Adrenal gland (tissue), 12 donors: ENCODE measurements around the gene MPEG1. TPM values are rescaled to one million over a fixed set of nuclear protein-coding genes. Genes with fewer than 3 reads are reported as not detected.

Experiments
- DNase-seq, 7 donors: peaks; one replicate each; pipeline ENCODE4 v3.0.0-alpha.2; 2019 to 2020
- H3K27ac ChIP-seq, 5 donors: fragments of 200-600 bp; sonication (generic) in 4 of 5; 1 replicate in 3 of 5; 2 replicates in 2 of 5; pipeline versions ENCODE4 v1.5.1 to v1.8.0; 2016 to 2020; ENCODE audit warnings: mild to moderate bottlenecking in 1 of 5
- H3K27me3 ChIP-seq: fragments of 200-600 bp; 2 replicates; pipeline ENCODE4 v1.8.0; 2021
- H3K36me3 ChIP-seq, 2 donors: fragments of 200-600 bp; replicated peaks in 1 of 2; 1 replicate in 1 of 2; 2 replicates in 1 of 2; pipeline versions ENCODE4 v1.5.1 to v1.8.0; 2018 to 2022
- H3K4me1 ChIP-seq, 2 donors: fragments of 200-600 bp; replicated peaks in 1 of 2; 1 replicate in 1 of 2; 2 replicates in 1 of 2; pipeline versions ENCODE4 v1.5.1 to v1.8.0; 2018 to 2021
- H3K4me3 ChIP-seq, 4 donors: fragments of 200-600 bp; sonication (generic) in 3 of 4; one replicate each; pipeline ENCODE4 v1.5.1; 2016 to 2018
- H3K9me3 ChIP-seq, 3 donors: fragments of 200-600 bp; sonication (generic) in 1 of 3; replicated peaks in 1 of 3; 1 replicate in 2 of 3; 2 replicates in 1 of 3; pipeline versions ENCODE4 v1.5.1 to v1.8.0; 2016 to 2021
- CTCF ChIP-seq, 6 experiments: fragments of 450-650 bp in 4 of 6; fragments of 200-600 bp in 2 of 6; sonication (generic) in 1 of 6; IDR thresholded peaks; 1 replicate in 5 of 6; 2 replicates in 1 of 6; pipeline versions ENCODE4 v1.5.1 to v1.8.0; 2016 to 2021; ENCODE audit warnings: antibody characterized with exemption in 6 of 6, mild to moderate bottlenecking in 2 of 6, moderate library complexity in 1 of 6
- POLR2A ChIP-seq, 2 donors: fragments of 450-650 bp; IDR thresholded peaks; one replicate each; pipeline ENCODE4 v1.6.1; 2017; ENCODE audit warnings: antibody characterized with exemption in 2 of 2, mild to moderate bottlenecking in 2 of 2, moderate library complexity in 1 of 2
- WGBS, 4 donors: extraction: QIAGEN DNeasy Blood & Tissue Kit in 2 of 4; methylation state at CpG; one replicate each; pipeline versions ENCODE4 v1.1.5 to v1.1.7; 2013 to 2017; 5-methylcytosine and 5-hydroxymethylcytosine counted together
- intact Hi-C, 2 donors: fragments of 100-400 bp; cut with DNase I; formaldehyde crosslinking; loops; one replicate each; pipeline versions ENCODE4 v1.14.1 to v1.15.0; 2022 to 2023
- polyA plus RNA-seq, 3 donors: library from polyadenylated mRNA; stranded (reverse); fragments of 200-250 nt in 2 of 3; fragments of 350-450 nt in 1 of 3; fragmentation: Illumina TruSeq in 1 of 3; extraction: RNeasy Lipid Tissue Mini Kit (QIAGEN cat#74804) in 1 of 3; gene quantifications; one replicate each; pipeline ENCODE4 v1.2.3, GENCODE V29; 2013 to 2014
- total RNA-seq, 9 donors: library from RNA; depleted of rRNA in 4 of 9; stranded (reverse); fragments of >200 nt in 4 of 9; fragments of 120-200 nt in 1 of 9; fragmentation: NEBNext Ultra II Directional in 1 of 9; extraction: Animal tissue kit (Norgen Biotek cat#: 25700) in 1 of 9; gene quantifications; one replicate each; pipeline versions ENCODE4 v1.1.0 to v1.2.4, GENCODE V29; 2013 to 2023
- donor health status: healthy with polysubstance abuse.
- donor health status: Bipolar disorder and iron deficiency.
- donor health status: DM: yes; HTN: yes; CAD: no.
- donor health status: DM: no; HTN: no; CAD: no.
- donor health status: DM: no; HTN: no; CAD: no.
- donor health status: DM: yes; HTN: yes; CAD: no.

The MPEG1 gene
- total and polyA plus RNA-seq, 12 donors: 4.5 to 54.8 (median 24.0) TPM

DNA sequence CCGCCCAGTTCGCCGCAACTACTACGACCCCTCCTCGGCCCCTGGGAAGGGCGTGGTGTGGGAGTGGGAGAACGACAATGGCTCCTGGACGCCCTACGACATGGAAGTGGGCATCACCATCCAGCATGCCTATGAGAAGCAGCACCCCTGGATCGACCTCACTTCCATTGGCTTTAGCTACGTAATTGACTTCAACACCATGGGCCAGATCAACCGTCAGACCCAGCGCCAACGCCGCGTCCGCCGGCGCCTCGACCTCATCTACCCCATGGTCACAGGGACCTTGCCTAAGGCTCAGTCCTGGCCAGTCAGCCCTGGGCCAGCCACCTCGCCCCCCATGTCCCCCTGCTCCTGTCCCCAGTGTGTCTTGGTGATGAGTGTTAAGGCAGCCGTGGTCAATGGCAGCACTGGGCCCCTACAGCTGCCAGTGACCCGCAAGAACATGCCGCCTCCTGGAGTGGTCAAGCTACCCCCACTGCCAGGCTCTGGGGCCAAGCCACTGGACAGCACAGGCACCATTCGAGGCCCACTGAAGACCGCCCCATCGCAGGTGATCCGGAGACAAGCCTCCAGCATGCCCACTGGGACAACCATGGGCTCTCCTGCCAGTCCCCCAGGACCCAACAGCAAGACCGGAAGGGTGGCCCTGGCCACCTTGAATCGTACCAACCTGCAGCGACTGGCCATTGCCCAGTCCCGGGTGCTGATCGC is 30.8 kb downstream of the MPEG1 start:
- peaks cover 0 to 5% of the 10 kb centered on the region in 2 donors for H3K36me3 ChIP-seq
- H3K4me3 ChIP-seq: no peak overlapping the region
- H3K27me3 ChIP-seq: no peaks in the 10 kb centered on the region
- TF ChIP-seq CTCF (IDR thresholded peaks at IDR 0.05) (no peak), POLR2A (IDR thresholded peaks at IDR 0.05) (no peak)
- H3K9me3 ChIP-seq: no peaks in the 10 kb centered on the region
- intact Hi-C loops: loop anchor here in 1 of 2 donors (10.0 kb wide), 1 partner anchor 103 kb away; no protein-coding TSS in a partner anchor
- no peak for DNase-seq
- H3K4me1 ChIP-seq: no peaks in the 10 kb centered on the region
- 89 to 93% (median 92%) methylated on average over 27 to 33 of the region's 33 CpGs for WGBS, 4 donors
- no peak overlapping the region for H3K27ac ChIP-seq

GRCh38 chr11:59180907-59181306 is 31.8 kb downstream of the MPEG1 start:
- Histone ChIP-seq H3K4me1 (no peaks in the 10 kb centered on the region), H3K27me3 (no peaks in the 10 kb centered on the region), H3K4me3 (no peak overlapping the region), H3K27ac (no peak overlapping the region), H3K36me3 (peaks cover 0 to 5% of the 10 kb centered on the region in 2 donors), H3K9me3 (no peaks in the 10 kb centered on the region)
- DNase-seq: no peak
- TF ChIP-seq CTCF (IDR thresholded peaks at IDR 0.05): no peak
- TF ChIP-seq POLR2A (IDR thresholded peaks at IDR 0.05): no peak
- intact Hi-C loops: loop anchor here in 1 of 2 donors (10.0 kb wide), 1 partner anchor 104 kb away; no protein-coding TSS in a partner anchor
- WGBS, 4 donors: 87 to 96% (median 89%) methylated on average over 2 of the region's 2 CpGs

GRCh38 chr11:59180168-59180776 is 32.5 kb downstream of the MPEG1 start:
- Histone ChIP-seq H3K36me3 (peaks cover 0 to 5% of the 10 kb centered on the region in 2 donors), H3K4me1 (no peaks in the 10 kb centered on the region), H3K9me3 (no peaks in the 10 kb centered on the region), H3K27me3 (no peaks in the 10 kb centered on the region), H3K27ac (no peak overlapping the region), H3K4me3 (no peak overlapping the region)
- no peak for TF ChIP-seq CTCF (IDR thresholded peaks at IDR 0.05)
- TF ChIP-seq POLR2A (IDR thresholded peaks at IDR 0.05): no peak
- WGBS, 4 donors: 57 to 71% (median 61%) methylated on average over 2 of the region's 2 CpGs
- no peak for DNase-seq
- intact Hi-C loops: loop anchor here in 1 of 2 donors (10.0 kb wide), 1 partner anchor 105 kb away; no protein-coding TSS in a partner anchor

DNA sequence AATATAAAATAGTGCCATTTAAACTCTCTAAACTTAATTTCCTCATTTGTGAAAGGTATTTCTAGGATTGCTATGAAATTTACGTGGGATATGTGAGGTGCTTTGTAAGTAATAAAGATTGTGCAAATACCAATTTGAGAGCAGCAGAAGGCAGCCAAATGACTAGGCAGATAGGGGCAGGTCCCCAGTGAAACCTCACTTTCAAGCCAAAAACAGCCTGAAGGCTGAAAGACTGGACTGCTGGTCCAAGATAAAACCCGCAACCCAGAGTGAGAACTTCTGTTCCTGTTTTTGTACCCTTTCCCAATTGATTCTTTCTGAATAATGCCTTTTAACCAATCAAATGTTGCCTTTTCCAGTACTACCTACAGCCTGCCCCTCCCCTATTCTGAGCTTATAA is 33.6 kb downstream of the MPEG1 start:
- H3K4me1 ChIP-seq: peaks cover 0 to 5% of the 10 kb centered on the region in 2 donors
- no peaks in the 10 kb centered on the region for H3K27me3 ChIP-seq
- no peak for DNase-seq
- H3K27ac ChIP-seq: no peak overlapping the region
- 76 to 88% (median 82%) methylated on average over 2 of the region's 2 CpGs for WGBS, 4 donors
- no peak for TF ChIP-seq POLR2A (IDR thresholded peaks at IDR 0.05)
- TF ChIP-seq CTCF (IDR thresholded peaks at IDR 0.05): no peak
- H3K4me3 ChIP-seq: no peak overlapping the region
- no peaks in the 10 kb centered on the region for H3K9me3 ChIP-seq
- intact Hi-C loops: loop anchor here in 1 of 2 donors (10.0 kb wide), 2 partner anchors 246 to 506 kb away; partner anchors contain the start of gene OR5A2
- H3K36me3 ChIP-seq: peaks cover 0 to 5% of the 10 kb centered on the region in 2 donors
